Endodermal cell (in vitro differentiated cells): ENCODE data around the gene SMC1B. TPM values are rescaled to one million over a fixed set of nuclear protein-coding genes. Genes with fewer than 3 reads are reported as not detected.

Experiments
- DNase-seq: peaks from one replicate; pipeline ENCODE4 v3.0.0-alpha.2; 2017
- H3K27ac ChIP-seq: 2 replicates; pipeline ENCODE4 v1.5.1; 2013; ENCODE audit warnings: mild to moderate bottlenecking, low read depth, low read length, moderate library complexity
- H3K27me3 ChIP-seq: 2 replicates; pipeline ENCODE4 v1.6.1; 2013; ENCODE audit warnings: mild to moderate bottlenecking, low read length, moderate library complexity; ENCODE audit not compliant: insufficient read depth, control insufficient read depth, poor library complexity, severe bottlenecking
- H3K36me3 ChIP-seq: 2 replicates; pipeline ENCODE4 v1.7.0; 2013; ENCODE audit warnings: mild to moderate bottlenecking, low read length, moderate library complexity; ENCODE audit not compliant: control insufficient read depth, insufficient read depth
- H3K4me1 ChIP-seq: one replicate; pipeline ENCODE4 v1.7.0; 2013; ENCODE audit warnings: low read length; ENCODE audit not compliant: control insufficient read depth, insufficient read depth
- H3K4me3 ChIP-seq: 2 replicates; pipeline ENCODE4 v1.5.1; 2013; ENCODE audit warnings: mild to moderate bottlenecking, low read length, moderate library complexity
- H3K9ac ChIP-seq: 2 replicates; pipeline ENCODE4 v1.6.1; 2013; ENCODE audit warnings: mild to moderate bottlenecking, low read length, moderate library complexity; ENCODE audit not compliant: poor library complexity, severe bottlenecking; ENCODE audit errors: extremely low read depth
- H3K9me3 ChIP-seq: 2 replicates; pipeline ENCODE4 v1.6.1; 2013; ENCODE audit warnings: mild to moderate bottlenecking, low read length, moderate library complexity; ENCODE audit not compliant: control insufficient read depth
- H3K27ac Mint-ChIP-seq: 2 replicates; pipeline ENCODE4 v1.8.0; 2020; ENCODE audit warnings: mixed read lengths
- H3K27me3 Mint-ChIP-seq: 2 replicates; pipeline ENCODE4 v1.8.0; 2021; ENCODE audit warnings: mild to moderate bottlenecking, mixed read lengths; ENCODE audit not compliant: insufficient read depth
- H3K36me3 Mint-ChIP-seq: 2 replicates; pipeline ENCODE4 v1.8.0; 2020; ENCODE audit warnings: low read depth, mixed read lengths
- H3K4me1 Mint-ChIP-seq: 2 replicates; pipeline ENCODE4 v1.8.0; 2020; ENCODE audit warnings: mixed read lengths
- H3K4me3 Mint-ChIP-seq: 2 replicates; pipeline ENCODE4 v1.8.0; 2020; ENCODE audit warnings: mild to moderate bottlenecking, moderate library complexity, mixed read lengths
- H3K9me3 Mint-ChIP-seq: 2 replicates; pipeline ENCODE4 v1.8.0; 2020; ENCODE audit warnings: mild to moderate bottlenecking, mixed read lengths
- CTCF ChIP-seq: fragments of 200-600 bp; sonication (generic); conservative IDR thresholded peaks from 2 replicates; pipeline ENCODE4 v1.5.0; 2021; ENCODE audit warnings: antibody characterized with exemption, mild to moderate bottlenecking
- WGBS, 2 experiments: methylation state at CpG; one replicate each; pipeline versions ENCODE4 v1.1.5 to v1.1.7; 2013; ENCODE audit warnings: missing lambda C conversion rate in 2 of 2, mixed read lengths in 1 of 2; ENCODE audit not compliant: insufficient coverage in 1 of 2, insufficient read length in 1 of 2; 5-methylcytosine and 5-hydroxymethylcytosine counted together
- total RNA-seq, 2 donors: library from RNA; stranded (reverse); fragmentation: NEBNext Ultra II Directional in 1 of 2; extraction: Animal tissue kit (Norgen Biotek cat#: 25700) in 1 of 2; gene quantifications; 2 replicates in 1 of 2; 3 replicates in 1 of 2; pipeline ENCODE4 v1.2.1, GENCODE V29; 2021

The SMC1B gene
- total RNA-seq, 2 donors from 2014 or later, result 0.11 TPM; not detected in 1

DNA sequence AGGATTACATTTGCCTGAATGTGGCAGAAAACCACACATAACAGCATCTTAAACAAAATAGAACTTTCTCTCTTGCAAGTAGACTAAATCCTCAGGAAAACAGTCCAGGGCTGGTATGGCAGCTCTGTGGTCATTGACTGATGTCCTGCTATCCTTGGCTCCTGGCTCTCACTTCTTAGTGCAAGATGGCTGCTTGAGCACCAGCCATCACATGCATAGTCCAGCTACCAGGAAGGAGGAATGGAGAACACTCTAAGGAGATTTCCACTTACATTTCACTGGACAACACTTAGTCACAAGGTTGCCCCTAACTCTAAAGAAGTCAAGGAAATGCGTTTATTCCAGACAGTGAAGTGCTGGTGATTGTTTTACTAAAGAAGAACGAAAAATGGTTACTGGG, 13.7 kb upstream of the SMC1B start:
- Histone ChIP-seq H3K36me3 (no peaks in the 10 kb centered on the region), H3K27ac (no peak overlapping the region), H3K4me3 (no peak overlapping the region), H3K4me1 (no peaks in the 10 kb centered on the region), H3K9me3 (no peaks in the 10 kb centered on the region), H3K27me3 (no peaks in the 10 kb centered on the region), H3K9ac (no peak overlapping the region)
- Mint-ChIP-seq H3K4me3 (no peak overlapping the region), H3K9me3 (peaks cover 3% of the 10 kb centered on the region), H3K36me3 (peaks cover 8% of the 10 kb centered on the region), H3K27me3 (peaks cover 3% of the 10 kb centered on the region), H3K27ac (no peak overlapping the region), H3K4me1 (no peaks in the 10 kb centered on the region)
- WGBS, 2 experiments, result 75 to 80% methylated on average over 2 of the region's 2 CpGs
- TF ChIP-seq CTCF, result no peak
- no peak for DNase-seq

DNA sequence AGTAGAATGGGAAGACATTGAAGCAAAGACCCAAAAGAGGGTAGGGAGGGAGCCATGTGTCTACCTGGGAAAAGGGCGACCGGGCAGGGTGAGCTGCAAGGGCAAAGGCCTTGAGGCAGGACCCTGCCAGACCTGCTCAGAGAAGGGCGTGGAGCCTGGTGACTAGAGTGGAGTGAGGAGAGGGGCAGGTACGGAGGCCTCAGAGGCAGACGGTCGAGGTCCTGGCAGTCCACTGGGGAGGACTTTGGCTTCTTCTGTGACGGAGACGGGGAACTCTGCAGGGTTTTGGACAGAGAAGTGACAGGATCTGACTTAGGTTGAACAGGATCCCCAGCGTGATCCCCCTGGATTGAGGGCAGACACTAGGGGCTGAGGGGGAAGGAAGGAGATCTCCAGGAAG, 13.0 kb upstream of the SMC1B start:
- Mint-ChIP-seq H3K27me3 (peaks cover 5% of the 10 kb centered on the region), H3K36me3 (peaks cover 8% of the 10 kb centered on the region), H3K27ac (no peak overlapping the region), H3K4me3 (no peak overlapping the region), H3K4me1 (no peaks in the 10 kb centered on the region), H3K9me3 (peaks cover 3% of the 10 kb centered on the region)
- H3K27ac ChIP-seq, result no peak overlapping the region
- H3K4me3 ChIP-seq, result no peak overlapping the region
- H3K9me3 ChIP-seq, result no peaks in the 10 kb centered on the region
- TF ChIP-seq CTCF, result no peak
- 94 to 97% methylated on average over 9 of the region's 9 CpGs for WGBS, 2 experiments
- H3K36me3 ChIP-seq, result no peaks in the 10 kb centered on the region
- no peaks in the 10 kb centered on the region for H3K27me3 ChIP-seq
- H3K9ac ChIP-seq, result no peak overlapping the region
- no peak for DNase-seq
- H3K4me1 ChIP-seq, result no peaks in the 10 kb centered on the region

DNA sequence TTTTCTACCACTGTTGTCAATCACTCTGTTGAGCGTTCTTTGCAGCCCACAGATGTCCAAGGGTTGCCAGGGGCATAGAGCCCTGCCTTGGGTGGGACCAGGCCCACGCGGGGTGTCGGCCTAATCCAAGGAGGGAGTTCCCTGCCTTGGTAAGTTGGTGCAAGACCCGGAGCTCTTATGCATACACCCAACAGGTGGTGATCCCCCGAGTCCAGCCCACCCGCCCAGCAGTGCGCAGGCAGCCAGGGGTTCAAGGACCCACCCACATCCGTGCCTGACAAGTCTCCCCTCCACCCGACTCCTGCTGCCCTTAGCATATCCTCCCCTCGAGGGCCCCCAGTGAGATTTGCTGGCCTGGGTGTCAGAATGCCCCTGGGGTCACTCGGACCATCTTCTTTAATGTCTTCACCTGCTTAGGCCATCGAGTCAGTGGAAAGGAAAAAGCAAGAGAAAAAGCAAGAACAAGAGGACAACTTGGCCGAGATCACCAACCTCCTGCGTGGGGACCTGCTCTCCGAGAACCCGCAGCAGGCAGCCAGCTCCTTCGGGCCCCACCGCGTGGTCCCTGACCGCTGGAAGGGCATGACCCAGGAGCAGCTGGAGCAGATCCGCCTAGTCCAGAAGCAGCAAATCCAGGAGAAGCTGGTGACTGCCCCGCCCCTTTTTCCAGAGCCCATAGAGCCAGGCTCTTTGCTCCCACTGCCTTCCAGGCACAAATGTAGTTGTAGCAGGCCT, 12.3 kb upstream of the SMC1B start:
- no peaks in the 10 kb centered on the region for H3K27me3 ChIP-seq
- H3K27me3 Mint-ChIP-seq, result peaks cover 5% of the 10 kb centered on the region
- H3K4me3 Mint-ChIP-seq, result no peak overlapping the region

More for the DNA sequence above, 12.3 kb upstream of the SMC1B start:
- no peak for TF ChIP-seq CTCF
- Mint-ChIP-seq H3K36me3 (peaks cover 8% of the 10 kb centered on the region), H3K27ac (no peak overlapping the region), H3K9me3 (peaks cover 3% of the 10 kb centered on the region), H3K4me1 (no peaks in the 10 kb centered on the region)
- Histone ChIP-seq H3K9me3 (no peaks in the 10 kb centered on the region), H3K27ac (no peak overlapping the region), H3K36me3 (no peaks in the 10 kb centered on the region), H3K4me1 (no peaks in the 10 kb centered on the region), H3K4me3 (no peak overlapping the region), H3K9ac (no peak overlapping the region)
- no peak for DNase-seq
- WGBS, 2 experiments, result 92% methylated on average over 17 to 23 of the region's 23 CpGs
